Central memory CD8-positive, alpha-beta T cell (primary cell): ENCODE results near the gene CELA1.
"Not testable (repeated sequence)": the region's sequence is repeated elsewhere in the genome, so short reads cannot be mapped to it uniquely, and the experiment has no call there.

ENCODE experiments used
- ATAC-seq: fragments of 150-1000 bp; cut with Tn5 transposase; replicated peaks from 2 replicates; pipeline ENCODE4 v1.10.0; 2022; ENCODE audit warnings: mild to moderate bottlenecking, moderate FRiP score, moderate number of reproducible peaks; ENCODE audit not compliant: poor library complexity, severe bottlenecking; ENCODE audit errors: extremely low read depth
- DNase-seq, 2 donors: peaks; one replicate each; pipeline ENCODE4 v3.0.0; 2021; ENCODE audit warnings: low spot score in 2 of 2
- H3K27ac Mint-ChIP-seq: one replicate; pipeline ENCODE4 v1.8.0; 2022; ENCODE audit warnings: low read depth, mild to moderate bottlenecking, moderate library complexity, mixed read lengths
- H3K27me3 Mint-ChIP-seq: one replicate; pipeline ENCODE4 v1.8.0; 2022; ENCODE audit warnings: mixed read lengths
- H3K36me3 Mint-ChIP-seq: one replicate; pipeline ENCODE4 v1.8.0; 2022; ENCODE audit warnings: mild to moderate bottlenecking, moderate library complexity, mixed read lengths; ENCODE audit not compliant: insufficient read depth
- H3K4me1 Mint-ChIP-seq: one replicate; pipeline ENCODE4 v1.8.0; 2022; ENCODE audit warnings: mixed read lengths
- H3K4me3 Mint-ChIP-seq: one replicate; pipeline ENCODE4 v1.8.0; 2022; ENCODE audit warnings: mild to moderate bottlenecking, moderate library complexity, mixed read lengths
- H3K9me3 Mint-ChIP-seq: one replicate; pipeline ENCODE4 v1.8.0; 2022; ENCODE audit warnings: mixed read lengths

Gene CELA1

DNA sequence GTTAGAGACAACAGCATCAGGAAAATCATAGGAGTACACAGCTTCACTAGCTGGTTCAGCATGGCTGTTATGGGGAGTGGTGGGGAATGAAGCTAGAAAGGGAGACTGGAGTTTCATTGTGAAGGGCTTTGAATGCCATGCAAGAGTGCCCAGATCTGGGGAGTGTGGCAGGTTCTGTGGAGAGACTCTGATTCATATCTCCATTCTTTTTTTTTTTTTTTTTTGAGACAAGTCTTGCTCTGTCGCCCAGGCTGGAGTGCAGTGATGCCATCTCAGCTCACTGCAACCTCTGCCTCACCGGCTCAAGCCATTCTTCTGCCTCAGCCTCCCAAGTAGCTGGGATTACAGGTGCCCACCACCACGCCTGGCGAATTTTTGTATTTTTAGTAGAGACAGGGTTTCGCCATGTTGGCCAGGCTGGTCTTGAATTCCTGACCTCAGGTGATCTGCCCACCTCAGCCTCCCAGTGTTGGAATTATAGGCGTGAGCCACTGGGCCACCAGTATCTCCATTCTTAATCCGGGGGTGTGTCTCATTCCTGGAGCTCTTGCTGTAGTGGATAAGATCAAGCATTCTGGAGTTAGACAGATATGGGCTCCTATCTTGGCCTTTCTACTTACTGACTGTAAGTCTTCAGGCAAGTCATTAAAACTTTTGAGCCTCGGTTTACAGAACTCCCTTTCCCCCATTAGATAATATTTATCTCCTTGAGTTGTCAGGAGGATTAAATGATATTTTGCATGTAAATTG is 28.2 kb downstream of the CELA1 start:
- Mint-ChIP-seq H3K27ac (peak overlapping the region; percentile 96), H3K4me3 (peak overlapping the region; percentile 95), H3K4me1 (peaks cover 72% of the 10 kb centered on the region), H3K36me3 (peaks cover 42% of the 10 kb centered on the region)
- DNase-seq, ATAC-seq, H3K9me3 Mint-ChIP-seq, H3K27me3 Mint-ChIP-seq: not testable (repeated sequence)

DNA sequence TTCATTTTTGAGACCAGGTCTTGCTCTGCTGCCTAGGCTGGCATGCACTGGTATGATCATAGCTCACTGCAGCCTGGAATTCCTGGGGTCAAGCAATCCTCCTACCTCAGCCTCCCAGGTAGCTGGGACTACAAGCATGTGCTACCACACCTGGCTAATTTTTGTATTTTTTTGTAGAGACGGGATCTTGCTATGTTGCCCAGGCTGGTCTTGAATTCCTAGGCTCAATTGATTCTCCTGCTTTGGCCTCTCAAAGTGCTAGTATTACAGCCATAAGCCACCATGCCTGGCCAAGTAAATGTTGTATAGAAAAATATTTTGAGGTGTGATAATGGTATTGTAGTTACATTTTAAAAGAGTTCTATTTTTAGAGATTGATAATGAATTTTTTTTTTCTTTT is 35.1 kb downstream of the CELA1 start:
- Mint-ChIP-seq H3K27me3 (no peaks in the 10 kb centered on the region), H3K9me3 (no peaks in the 10 kb centered on the region), H3K4me1 (peaks cover 54% of the 10 kb centered on the region), H3K36me3 (peaks cover 74% of the 10 kb centered on the region), H3K4me3 (peak overlapping the region; percentile 7), H3K27ac (peak overlapping the region; percentile 52)
- DNase-seq (no peak), ATAC-seq (no peak)

DNA sequence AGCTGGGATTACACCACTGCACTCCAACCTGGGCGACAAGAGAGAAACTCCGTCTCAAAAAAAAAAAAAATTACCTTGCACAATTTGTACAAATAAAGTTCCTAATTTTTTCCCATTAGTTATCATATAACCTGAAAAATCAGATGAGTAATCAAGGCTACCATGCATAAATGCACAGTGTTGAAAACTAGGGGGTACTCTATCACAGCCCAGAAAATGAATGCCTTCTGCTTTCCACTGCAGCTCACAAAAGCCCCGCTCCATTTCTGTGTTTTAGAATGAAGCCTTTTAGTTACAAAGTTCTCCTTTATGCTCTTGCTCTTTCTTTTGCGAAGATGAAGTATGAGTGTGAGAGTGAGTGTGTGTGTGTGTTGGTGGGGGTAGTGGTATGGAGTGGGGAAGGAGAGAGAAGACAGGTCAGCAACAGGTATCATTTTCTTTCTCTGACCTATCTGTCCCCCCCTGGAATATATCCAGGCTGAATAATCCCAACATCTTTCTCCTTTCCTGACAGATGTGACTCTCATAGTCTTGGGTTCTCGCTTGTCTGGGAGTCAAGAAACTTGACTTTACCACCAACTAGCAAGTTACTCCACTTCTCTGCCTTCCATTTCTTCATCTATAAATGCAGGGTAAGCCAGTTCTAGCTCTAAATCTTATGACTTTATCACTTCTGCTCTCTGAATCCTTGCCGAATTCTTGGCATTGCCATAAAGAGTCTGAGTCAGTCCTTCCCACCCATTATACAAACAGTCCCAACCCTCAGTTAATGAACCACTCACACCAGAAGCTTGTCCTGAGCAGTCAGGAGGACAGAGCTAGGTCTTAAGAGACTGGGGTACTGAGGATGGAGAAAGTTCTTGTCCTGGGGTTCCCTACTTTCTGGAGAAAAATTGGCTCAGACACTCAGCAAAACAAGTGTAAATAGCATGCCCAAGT is 38.6 kb downstream of the CELA1 start:
- Mint-ChIP-seq H3K9me3 (no peaks in the 10 kb centered on the region), H3K4me1 (peaks cover 54% of the 10 kb centered on the region), H3K27me3 (no peaks in the 10 kb centered on the region), H3K4me3 (peak overlapping the region; percentile 14), H3K36me3 (peaks cover 80% of the 10 kb centered on the region), H3K27ac (peak overlapping the region; percentile 74)
- DNase-seq: no peak
- no peak for ATAC-seq

DNA sequence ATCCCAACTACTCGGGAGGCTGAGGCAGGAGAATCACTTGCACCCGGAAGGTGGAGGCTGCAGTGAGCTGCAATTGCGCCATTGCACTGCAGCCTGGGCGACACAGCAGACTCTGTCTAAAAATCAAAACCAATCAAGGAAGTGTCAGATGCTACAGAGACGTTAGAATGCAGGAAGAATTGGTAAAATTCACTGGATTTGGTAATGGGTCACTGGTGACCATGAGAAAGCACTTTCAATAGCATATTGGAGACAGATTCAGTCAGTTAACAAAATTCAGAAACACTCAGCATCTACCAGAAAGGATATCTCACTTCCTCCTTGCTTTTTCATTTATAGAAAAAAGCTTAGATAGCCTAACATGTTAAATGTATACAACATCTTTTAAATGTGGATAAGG is 40.0 kb downstream of the CELA1 start:
- Mint-ChIP-seq H3K4me1 (peaks cover 55% of the 10 kb centered on the region), H3K4me3 (no peak overlapping the region), H3K27me3 (no peaks in the 10 kb centered on the region), H3K9me3 (no peaks in the 10 kb centered on the region), H3K36me3 (peaks cover 80% of the 10 kb centered on the region), H3K27ac (no peak overlapping the region)
- DNase-seq (no peak), ATAC-seq (no peak)

DNA sequence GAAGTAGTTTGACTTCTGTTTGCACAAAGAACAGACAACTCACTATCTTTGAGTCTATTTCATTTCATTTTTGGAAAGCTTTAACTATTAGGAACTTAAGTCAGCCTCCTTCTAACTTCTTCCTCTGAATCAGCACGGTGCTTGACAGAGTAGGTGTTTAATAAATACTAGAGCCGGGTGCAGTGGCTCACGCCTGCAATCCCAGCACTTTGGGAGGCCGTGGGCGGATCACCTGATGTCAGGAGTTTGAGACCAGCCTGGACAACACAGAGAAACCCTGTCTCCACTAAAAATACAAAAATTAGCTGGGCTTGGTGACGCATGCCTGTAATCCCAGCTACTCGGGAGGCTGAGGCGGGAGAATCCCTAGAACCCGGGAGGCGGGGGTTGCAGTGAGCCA is 45.7 kb downstream of the CELA1 start:
- not testable (repeated sequence) for H3K27ac Mint-ChIP-seq, H3K4me3 Mint-ChIP-seq, H3K9me3 Mint-ChIP-seq, DNase-seq, ATAC-seq, H3K27me3 Mint-ChIP-seq
- Mint-ChIP-seq H3K4me1 (peaks cover 24% of the 10 kb centered on the region), H3K36me3 (peaks cover 79% of the 10 kb centered on the region)

DNA sequence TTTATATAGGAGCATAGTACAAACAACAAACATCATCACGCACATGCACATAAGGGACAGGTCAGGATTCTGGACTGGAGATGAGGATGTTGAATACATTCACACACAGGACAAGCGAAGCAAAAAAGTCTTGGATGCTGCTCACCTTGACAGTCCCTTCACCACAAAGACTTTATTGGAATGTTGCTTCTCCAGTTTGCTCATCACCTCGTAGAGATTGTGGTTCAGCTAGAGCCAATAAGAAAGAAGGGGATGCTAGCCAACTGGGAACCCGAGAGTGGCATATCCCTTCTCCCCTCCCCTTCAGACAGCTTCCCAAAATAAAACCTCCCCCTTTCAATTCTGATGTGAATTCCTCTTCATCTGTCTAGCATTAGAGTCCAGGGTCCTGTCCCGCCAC is 50.8 kb downstream of the CELA1 start:
- H3K4me3 Mint-ChIP-seq: no peak overlapping the region
- no peaks in the 10 kb centered on the region for H3K9me3 Mint-ChIP-seq
- H3K27ac Mint-ChIP-seq: no peak overlapping the region
- ATAC-seq: no peak
- DNase-seq: no peak
- peaks cover 84% of the 10 kb centered on the region for H3K36me3 Mint-ChIP-seq
- H3K27me3 Mint-ChIP-seq: no peaks in the 10 kb centered on the region
- H3K4me1 Mint-ChIP-seq: peaks cover 12% of the 10 kb centered on the region

DNA sequence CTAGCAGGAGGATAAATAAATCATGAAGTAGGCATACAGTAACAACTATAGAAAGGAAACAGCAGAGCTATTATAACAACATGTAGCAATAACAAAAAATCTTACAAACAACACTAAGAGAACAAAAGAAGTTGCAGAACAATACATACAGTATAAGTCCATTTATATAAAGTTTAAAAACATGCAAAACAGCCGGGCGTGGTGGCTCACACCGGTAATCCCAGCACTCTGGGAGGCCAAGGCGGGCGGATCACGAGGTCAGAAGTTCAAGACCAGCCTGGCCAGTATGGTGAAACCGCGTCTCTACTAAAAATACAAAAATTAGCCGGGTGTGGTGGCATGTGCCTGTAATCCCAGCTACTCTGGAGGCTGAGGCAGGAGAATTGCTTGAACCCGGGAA is 52.4 kb downstream of the CELA1 start:
- not testable (repeated sequence) for H3K27me3 Mint-ChIP-seq, H3K9me3 Mint-ChIP-seq, DNase-seq, H3K4me3 Mint-ChIP-seq, H3K27ac Mint-ChIP-seq, H3K4me1 Mint-ChIP-seq, ATAC-seq
- H3K36me3 Mint-ChIP-seq: peaks cover 86% of the 10 kb centered on the region

DNA sequence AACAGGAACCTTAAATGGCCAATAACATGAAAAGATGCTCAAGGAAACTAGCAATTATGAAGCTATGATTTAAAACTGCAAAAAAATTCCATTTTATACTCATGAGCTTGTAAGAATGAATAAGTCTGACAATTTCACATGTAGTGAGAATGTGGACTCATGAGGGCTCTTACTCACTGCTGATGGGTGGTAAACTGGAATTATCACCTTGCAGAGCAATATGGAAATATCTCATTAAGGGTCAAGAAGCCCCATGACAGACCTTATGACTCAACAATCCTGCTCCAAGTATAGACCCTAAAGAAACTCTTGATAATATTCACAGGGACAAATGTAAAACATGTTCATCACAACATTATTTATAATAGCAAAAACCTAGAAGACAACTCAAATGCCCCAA is 52.8 kb downstream of the CELA1 start:
- DNase-seq (no peak), ATAC-seq (no peak)
- Mint-ChIP-seq H3K9me3 (no peaks in the 10 kb centered on the region), H3K4me3 (no peak overlapping the region), H3K27me3 (no peaks in the 10 kb centered on the region), H3K4me1 (peaks cover 11% of the 10 kb centered on the region), H3K27ac (no peak overlapping the region), H3K36me3 (peaks cover 86% of the 10 kb centered on the region)

DNA sequence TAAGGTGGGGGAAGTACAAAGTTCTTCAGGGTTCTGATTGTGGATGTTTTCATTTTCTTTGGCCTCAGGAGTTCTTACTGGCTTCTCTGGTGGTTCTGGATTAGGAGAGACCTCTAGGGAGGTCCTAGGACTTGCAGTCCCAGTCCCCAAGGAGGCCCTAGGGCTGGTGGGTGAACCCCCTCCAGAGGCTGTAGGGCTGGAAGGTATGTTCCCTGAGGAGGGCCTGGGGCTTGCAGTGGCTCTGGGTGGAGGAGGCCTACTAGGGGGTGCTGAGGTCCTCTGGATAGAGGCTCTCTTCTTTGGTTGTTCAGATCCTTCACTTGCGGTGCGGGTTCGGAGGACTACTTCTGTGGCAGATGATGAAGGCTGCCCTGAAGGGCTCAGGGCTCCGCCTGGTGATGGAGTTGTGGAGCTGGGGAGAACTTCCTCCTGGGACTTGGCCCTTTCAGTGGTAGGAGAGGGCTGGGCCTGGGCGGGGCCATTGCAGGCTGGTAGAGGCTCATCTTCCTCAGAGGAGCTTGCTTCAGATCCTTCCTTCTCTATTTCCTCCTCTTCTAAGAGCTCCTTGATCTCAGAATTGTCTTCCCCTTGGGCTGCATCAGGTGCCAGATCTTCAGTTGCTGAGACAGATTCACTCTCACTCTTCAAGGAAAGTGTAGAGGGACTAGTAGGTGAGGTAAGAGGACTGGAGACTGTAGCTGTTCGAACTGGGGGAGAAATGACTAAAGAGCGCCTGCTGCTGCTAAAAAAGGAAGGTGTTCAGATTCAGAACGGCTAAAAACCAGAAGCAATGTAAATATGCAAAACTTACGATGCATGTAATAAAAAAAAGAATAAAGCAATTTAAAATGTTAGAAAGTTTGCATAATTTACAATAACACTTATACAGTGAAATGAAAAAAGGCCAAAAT is 54.6 kb downstream of the CELA1 start:
- Mint-ChIP-seq H3K4me1 (peaks cover 18% of the 10 kb centered on the region), H3K27ac (peak overlapping the region; percentile 49), H3K36me3 (peaks cover 84% of the 10 kb centered on the region)
- not testable (repeated sequence) for DNase-seq, H3K27me3 Mint-ChIP-seq, H3K9me3 Mint-ChIP-seq, H3K4me3 Mint-ChIP-seq, ATAC-seq

DNA sequence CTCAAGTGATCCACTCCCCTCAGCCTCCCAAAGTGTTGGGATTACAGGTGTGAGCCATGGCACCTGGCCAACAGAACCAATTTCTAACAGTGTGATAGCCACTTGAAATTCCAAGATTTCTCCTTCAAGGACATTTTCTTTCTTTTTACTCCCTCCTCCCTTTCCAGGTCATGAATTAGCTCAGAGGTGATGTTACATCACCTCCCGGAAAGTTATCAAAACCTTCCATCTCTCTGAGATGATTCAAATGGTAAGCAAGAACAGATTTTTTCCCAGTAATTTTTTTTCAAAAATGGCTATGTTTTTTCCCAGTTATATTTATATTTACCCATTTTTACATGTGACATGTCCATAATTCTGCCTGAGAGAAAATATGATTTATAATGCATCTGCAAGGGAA is 60.6 kb downstream of the CELA1 start:
- H3K36me3 Mint-ChIP-seq: peaks cover 66% of the 10 kb centered on the region
- ATAC-seq: no peak

DNA sequence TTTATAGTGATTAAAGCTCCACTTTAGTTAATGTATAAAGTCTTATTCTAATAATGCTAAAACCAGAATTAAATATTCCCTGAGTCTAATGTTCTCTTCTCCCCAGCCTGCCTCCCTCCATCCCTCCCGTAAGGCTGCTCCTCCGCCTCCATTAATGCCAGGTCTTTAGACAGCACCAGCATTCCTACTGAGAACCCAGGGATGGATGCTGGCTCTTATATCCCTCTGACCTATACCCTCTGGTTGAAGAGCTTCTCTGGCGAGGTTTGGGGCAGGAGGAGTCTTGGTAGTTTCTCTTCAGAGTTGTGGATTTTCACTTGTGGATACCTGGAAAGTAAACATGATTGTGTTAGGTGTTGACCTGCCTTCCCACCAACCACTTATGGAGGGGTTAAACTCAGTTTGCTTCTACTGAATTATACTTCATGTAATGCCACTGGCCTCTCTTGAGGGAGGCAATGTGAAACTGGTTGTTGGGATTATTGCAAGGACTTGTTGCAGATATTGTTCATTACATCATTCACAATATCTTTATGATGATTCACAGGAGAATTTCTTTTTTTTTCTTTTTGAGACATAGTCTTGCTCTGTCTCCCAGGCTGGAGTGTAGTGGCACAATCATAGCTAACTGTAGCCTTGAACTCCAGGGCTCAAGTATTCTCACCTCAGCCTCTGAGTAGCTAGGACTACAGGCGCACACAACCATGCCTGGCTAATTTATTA is 65.1 kb downstream of the CELA1 start:
- Mint-ChIP-seq H3K9me3 (no peaks in the 10 kb centered on the region), H3K27me3 (no peaks in the 10 kb centered on the region), H3K4me3 (no peak overlapping the region), H3K4me1 (no peaks in the 10 kb centered on the region), H3K36me3 (peaks cover 43% of the 10 kb centered on the region), H3K27ac (no peak overlapping the region)
- ATAC-seq (no peak), DNase-seq (no peak)

More for the DNA sequence above, 60.6 kb downstream of the CELA1 start:
- Mint-ChIP-seq H3K4me1 (peaks cover 12% of the 10 kb centered on the region), H3K9me3 (no peaks in the 10 kb centered on the region), H3K27me3 (no peaks in the 10 kb centered on the region), H3K4me3 (no peak overlapping the region), H3K27ac (peak overlapping the region; percentile 32)
- no peak for DNase-seq
